ENCODE data around the gene DTNA. TPM values are rescaled to one million over a fixed set of nuclear protein-coding genes. Genes with fewer than 3 reads are reported as not detected.

The DTNA gene
- total and polyA plus RNA-seq, 2 of the 8 experiments (the other 6 are each of a cell fraction or from before 2014, with no cell fraction given), result 30.2 to 32.7 TPM

DNA sequence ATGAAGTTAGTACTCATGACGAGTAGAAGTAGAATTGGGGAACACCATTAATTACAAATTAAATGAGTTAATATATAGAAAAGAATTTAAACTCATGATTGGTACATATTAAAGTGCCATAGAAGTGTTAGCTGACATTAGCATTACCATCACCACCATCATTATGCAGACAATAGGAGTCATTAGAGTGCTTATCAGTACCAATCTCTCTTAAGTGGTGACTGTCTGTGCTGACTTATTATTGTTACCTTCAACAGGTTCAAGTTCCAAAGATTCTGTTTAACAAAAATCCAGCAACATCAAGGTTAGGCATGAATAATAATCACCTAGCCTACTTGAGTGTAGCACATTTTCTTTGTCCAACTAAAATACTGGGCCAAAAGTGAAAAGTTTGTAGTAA lies 222.3 kb downstream of the DTNA start (continued):
- TF ChIP-seq, protein P1, sequence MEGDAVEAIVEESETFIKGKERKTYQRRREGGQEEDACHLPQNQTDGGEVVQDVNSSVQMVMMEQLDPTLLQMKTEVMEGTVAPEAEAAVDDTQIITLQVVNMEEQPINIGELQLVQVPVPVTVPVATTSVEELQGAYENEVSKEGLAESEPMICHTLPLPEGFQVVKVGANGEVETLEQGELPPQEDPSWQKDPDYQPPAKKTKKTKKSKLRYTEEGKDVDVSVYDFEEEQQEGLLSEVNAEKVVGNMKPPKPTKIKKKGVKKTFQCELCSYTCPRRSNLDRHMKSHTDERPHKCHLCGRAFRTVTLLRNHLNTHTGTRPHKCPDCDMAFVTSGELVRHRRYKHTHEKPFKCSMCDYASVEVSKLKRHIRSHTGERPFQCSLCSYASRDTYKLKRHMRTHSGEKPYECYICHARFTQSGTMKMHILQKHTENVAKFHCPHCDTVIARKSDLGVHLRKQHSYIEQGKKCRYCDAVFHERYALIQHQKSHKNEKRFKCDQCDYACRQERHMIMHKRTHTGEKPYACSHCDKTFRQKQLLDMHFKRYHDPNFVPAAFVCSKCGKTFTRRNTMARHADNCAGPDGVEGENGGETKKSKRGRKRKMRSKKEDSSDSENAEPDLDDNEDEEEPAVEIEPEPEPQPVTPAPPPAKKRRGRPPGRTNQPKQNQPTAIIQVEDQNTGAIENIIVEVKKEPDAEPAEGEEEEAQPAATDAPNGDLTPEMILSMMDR (IDR thresholded peaks at IDR 0.05; ENCODE audit: control extremely low read depth in 1 of 3, insufficient read depth in 1 of 3, low read depth in 1 of 3, low read length in 3 of 3), result no peak
- TF ChIP-seq SRF (IDR thresholded peaks at IDR 0.05; ENCODE audit: low read depth, low read length) (no peak), CTBP2 (IDR thresholded peaks at IDR 0.05; ENCODE audit: borderline replicate concordance, insufficient read depth, insufficient read length, low read length) (no peak), POU5F1 (IDR thresholded peaks at IDR 0.05; ENCODE audit: low read depth, low read length) (no peak)
